ENCODE measurements around the gene NDUFAF5. TPM values are rescaled to one million over a fixed set of nuclear protein-coding genes. Genes with fewer than 3 reads are reported as not detected.
"Not testable (repeated sequence)": the region's sequence is repeated elsewhere in the genome, so short reads cannot be mapped to it uniquely, and the experiment has no call there.

Gene NDUFAF5, protein sequence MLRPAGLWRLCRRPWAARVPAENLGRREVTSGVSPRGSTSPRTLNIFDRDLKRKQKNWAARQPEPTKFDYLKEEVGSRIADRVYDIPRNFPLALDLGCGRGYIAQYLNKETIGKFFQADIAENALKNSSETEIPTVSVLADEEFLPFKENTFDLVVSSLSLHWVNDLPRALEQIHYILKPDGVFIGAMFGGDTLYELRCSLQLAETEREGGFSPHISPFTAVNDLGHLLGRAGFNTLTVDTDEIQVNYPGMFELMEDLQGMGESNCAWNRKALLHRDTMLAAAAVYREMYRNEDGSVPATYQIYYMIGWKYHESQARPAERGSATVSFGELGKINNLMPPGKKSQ
- 20.9 TPM for polyA plus RNA-seq (2012; ENCODE audit: missing spikeins)

DNA sequence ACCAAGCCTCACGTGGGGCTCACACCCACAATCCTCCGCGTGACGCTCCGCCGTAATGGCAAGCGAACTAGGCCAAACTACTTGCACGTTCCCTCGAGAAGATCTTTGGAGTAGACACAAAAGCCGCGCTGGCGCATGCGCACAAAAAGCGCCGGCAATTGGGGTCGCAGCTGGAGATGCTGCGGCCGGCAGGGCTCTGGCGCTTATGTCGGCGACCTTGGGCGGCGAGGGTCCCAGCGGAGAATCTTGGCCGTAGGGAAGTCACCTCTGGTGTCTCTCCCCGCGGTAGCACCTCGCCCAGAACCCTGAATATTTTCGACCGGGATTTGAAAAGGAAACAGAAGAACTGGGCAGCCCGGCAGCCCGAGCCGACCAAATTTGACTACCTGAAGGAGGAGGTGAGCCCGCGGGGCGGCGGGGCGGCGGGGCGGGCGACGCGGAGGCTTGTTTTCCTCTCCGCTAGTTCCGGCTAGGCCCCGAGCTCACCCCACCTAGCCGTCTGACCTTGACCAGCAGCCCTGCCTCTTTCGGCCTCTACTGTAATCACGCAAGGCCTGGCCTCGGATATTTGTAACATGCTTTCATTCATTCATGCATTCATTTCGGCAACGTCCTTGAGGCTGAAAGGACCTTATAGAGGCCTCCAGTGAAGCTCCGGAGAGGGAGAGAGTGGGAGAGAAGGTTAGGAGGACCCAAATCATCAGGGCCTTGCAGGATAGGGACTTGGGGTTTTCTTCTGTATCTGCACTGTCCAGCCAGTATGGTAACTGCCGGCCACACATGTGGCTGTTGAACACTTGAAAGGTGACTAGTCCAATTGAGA, at the start of gene NDUFAF5, which contains the start of gene ESF1:
Gene NDUFAF5, plus strand, starts transcription at position 136 of the 823 bp plus-strand sequence. Its CDS starts 41 bp downstream, at position 177.
Gene ESF1, minus strand, starts transcription at position 27 of the 823 bp plus-strand sequence. CDS start 1,779 bp downstream, outside the sequence.
- peak; percentile 78 for DNase-seq (ENCODE audit: insufficient read length)
- peak; percentile 96 for FAIRE-seq
- peak; percentile 56; the same call in 1 of the 2 replicates for TF ChIP-seq POLR2A (IDR thresholded peaks at IDR 0.05; ENCODE audit: low read depth, low read length)
- TF ChIP-seq POLR2AphosphoS5 (IDR thresholded peaks at IDR 0.05; ENCODE audit: low read depth, low read length): no peak
- peak; percentile 76; the same call in 1 of the 2 replicates for TF ChIP-seq TAF1 (IDR thresholded peaks at IDR 0.05; ENCODE audit: borderline replicate concordance, low read depth, low read length)

- no peak for FAIRE-seq
- no peak for TF ChIP-seq TAF1 (IDR thresholded peaks at IDR 0.05; ENCODE audit: borderline replicate concordance, low read depth, low read length)
- no peak for TF ChIP-seq POLR2A (IDR thresholded peaks at IDR 0.05; ENCODE audit: low read depth, low read length)
- TF ChIP-seq POLR2AphosphoS5 (IDR thresholded peaks at IDR 0.05; ENCODE audit: low read depth, low read length): no peak
- DNase-seq (ENCODE audit: insufficient read length): no peak
These were observed 49.0 kb upstream of the NDUFAF5 start for GRCh38 chr20:13735826-13736225.

DNA sequence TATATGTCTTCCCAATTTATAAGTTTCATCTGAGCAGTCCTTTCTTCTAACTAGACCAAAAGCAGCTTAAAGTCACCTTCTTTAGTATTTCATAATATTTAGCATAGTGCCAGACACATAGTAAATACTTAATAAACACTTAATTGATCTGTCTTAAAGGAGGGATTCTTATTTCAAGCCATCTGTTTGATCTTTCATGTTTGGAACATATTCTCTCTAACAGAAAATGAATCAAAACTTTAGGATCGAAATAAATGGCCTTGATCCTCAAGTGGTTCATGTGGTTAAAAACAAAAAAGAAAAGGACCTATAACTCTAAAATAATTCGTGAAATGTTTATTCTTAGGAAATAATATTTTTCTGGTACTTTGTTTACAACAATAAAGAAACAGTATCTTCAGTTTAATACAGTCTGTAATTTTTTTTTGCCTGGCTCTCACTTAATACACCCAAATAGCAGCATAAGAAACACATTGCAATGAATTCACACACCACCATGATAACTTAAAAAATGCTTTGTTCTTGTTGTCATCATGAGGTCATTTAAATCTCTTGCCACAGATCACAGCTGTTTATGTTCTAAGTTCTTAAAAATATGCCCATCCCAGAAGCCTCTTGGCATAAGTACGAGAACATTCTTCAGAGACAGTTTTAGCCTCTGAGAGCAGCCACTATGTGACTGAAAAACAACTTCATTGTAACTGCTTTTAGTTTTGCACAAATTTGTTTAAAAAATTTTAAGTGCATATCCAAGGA, 48.2 kb upstream of the NDUFAF5 start:
- no peak for FAIRE-seq
- TF ChIP-seq TAF1 (IDR thresholded peaks at IDR 0.05; ENCODE audit: borderline replicate concordance, low read depth, low read length) (no peak), POLR2A (IDR thresholded peaks at IDR 0.05; ENCODE audit: low read depth, low read length) (no peak), POLR2AphosphoS5 (IDR thresholded peaks at IDR 0.05; ENCODE audit: low read depth, low read length) (no peak)
- no peak for DNase-seq (ENCODE audit: insufficient read length)

DNA sequence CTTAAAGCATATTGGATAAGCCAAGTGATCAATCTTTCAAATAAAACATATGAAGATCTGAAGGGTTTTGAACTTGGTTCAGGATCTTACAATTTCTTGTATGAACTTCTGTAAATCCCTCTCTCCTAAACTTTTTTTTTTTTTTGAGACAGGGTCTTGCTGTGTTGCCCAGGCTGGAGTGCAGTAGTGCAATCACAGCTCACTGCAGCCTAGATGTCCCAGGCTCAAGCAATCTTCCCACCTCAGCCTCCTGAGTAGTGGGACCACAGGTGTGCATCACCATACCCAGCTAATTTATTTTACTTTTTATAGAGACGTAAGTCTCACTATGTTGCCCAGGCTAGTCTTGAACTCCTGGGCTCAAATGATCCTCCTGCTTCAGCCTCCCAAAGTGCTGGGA, 46.6 kb upstream of the NDUFAF5 start:
- not testable (repeated sequence) for FAIRE-seq; DNase-seq (ENCODE audit: insufficient read length)

GRCh38 chr20:13739731-13740649, 44.8 kb upstream of the NDUFAF5 start:
- FAIRE-seq: no peak
- TF ChIP-seq POLR2AphosphoS5 (IDR thresholded peaks at IDR 0.05; ENCODE audit: low read depth, low read length) (no peak), TAF1 (IDR thresholded peaks at IDR 0.05; ENCODE audit: borderline replicate concordance, low read depth, low read length) (no peak), POLR2A (IDR thresholded peaks at IDR 0.05; ENCODE audit: low read depth, low read length) (no peak)

DNA sequence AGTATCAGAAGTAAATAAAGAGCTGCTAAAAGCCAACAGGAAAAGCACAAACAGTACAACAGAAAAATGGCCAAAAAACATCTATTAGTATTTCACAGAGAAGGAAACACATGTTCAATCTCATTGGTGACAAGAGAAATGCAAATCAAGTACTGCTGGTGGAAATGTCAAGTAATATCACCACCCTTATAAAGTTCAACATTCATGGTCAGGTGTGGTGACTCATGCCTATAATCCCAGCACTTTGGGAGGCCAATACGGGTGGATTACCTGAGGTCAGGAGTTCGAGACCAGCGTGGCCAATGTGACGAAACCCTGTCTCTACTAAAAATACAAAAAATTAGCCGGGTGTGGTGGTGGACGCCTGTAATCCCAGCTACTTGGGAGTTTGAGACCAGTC, 42.9 kb upstream of the NDUFAF5 start:
- FAIRE-seq: no peak
- TF ChIP-seq POLR2A (IDR thresholded peaks at IDR 0.05; ENCODE audit: low read depth, low read length) (no peak), POLR2AphosphoS5 (IDR thresholded peaks at IDR 0.05; ENCODE audit: low read depth, low read length) (no peak), TAF1 (IDR thresholded peaks at IDR 0.05; ENCODE audit: borderline replicate concordance, low read depth, low read length) (no peak)
- no peak for DNase-seq (ENCODE audit: insufficient read length)

More at GRCh38 chr20:13739731-13740649, 44.8 kb upstream of the NDUFAF5 start:
- DNase-seq (ENCODE audit: insufficient read length): no peak

- TF ChIP-seq TAF1 (IDR thresholded peaks at IDR 0.05; ENCODE audit: borderline replicate concordance, low read depth, low read length): no peak
- TF ChIP-seq POLR2AphosphoS5 (IDR thresholded peaks at IDR 0.05; ENCODE audit: low read depth, low read length): no peak
- no peak for TF ChIP-seq POLR2A (IDR thresholded peaks at IDR 0.05; ENCODE audit: low read depth, low read length)
- no peak for FAIRE-seq
These were observed 40.5 kb upstream of the NDUFAF5 start for GRCh38 chr20:13744352-13744751.

GRCh38 chr20:13745784-13746183, 39.0 kb upstream of the NDUFAF5 start:
- FAIRE-seq: no peak
- no peak for DNase-seq (ENCODE audit: insufficient read length)
- no peak for TF ChIP-seq POLR2AphosphoS5 (IDR thresholded peaks at IDR 0.05; ENCODE audit: low read depth, low read length)
- TF ChIP-seq POLR2A (IDR thresholded peaks at IDR 0.05; ENCODE audit: low read depth, low read length): no peak
- TF ChIP-seq TAF1 (IDR thresholded peaks at IDR 0.05; ENCODE audit: borderline replicate concordance, low read depth, low read length): no peak

More at GRCh38 chr20:13744352-13744751, 40.5 kb upstream of the NDUFAF5 start:
- DNase-seq (ENCODE audit: insufficient read length): no peak

- DNase-seq (ENCODE audit: insufficient read length) (no peak), FAIRE-seq (no peak)
These were observed 35.0 kb upstream of the NDUFAF5 start for GRCh38 chr20:13749811-13750210.

GRCh38 chr20:13753436-13754036, 31.3 kb upstream of the NDUFAF5 start:
- TF ChIP-seq POLR2AphosphoS5 (IDR thresholded peaks at IDR 0.05; ENCODE audit: low read depth, low read length) (no peak), POLR2A (IDR thresholded peaks at IDR 0.05; ENCODE audit: low read depth, low read length) (no peak), TAF1 (IDR thresholded peaks at IDR 0.05; ENCODE audit: borderline replicate concordance, low read depth, low read length) (no peak)
- DNase-seq (ENCODE audit: insufficient read length): no peak
- no peak for FAIRE-seq

More at GRCh38 chr20:13749811-13750210, 35.0 kb upstream of the NDUFAF5 start:
- no peak for TF ChIP-seq POLR2AphosphoS5 (IDR thresholded peaks at IDR 0.05; ENCODE audit: low read depth, low read length)
- no peak for TF ChIP-seq POLR2A (IDR thresholded peaks at IDR 0.05; ENCODE audit: low read depth, low read length)
- TF ChIP-seq TAF1 (IDR thresholded peaks at IDR 0.05; ENCODE audit: borderline replicate concordance, low read depth, low read length): no peak
